ENCODE measurements around the gene PGBD5. TPM values are rescaled to one million over a fixed set of nuclear protein-coding genes. Genes with fewer than 3 reads are reported as not detected.
A peak's percentile ranks its signal among the peaks of the same experiment; 100 is the strongest.

Gene PGBD5
- total and polyA plus RNA-seq, 2 of the 13 experiments (the other 11 are each of a cell fraction or from before 2014, with no cell fraction given), result 0.04 to 0.13 TPM

GRCh38 chr1:230299191-230300006 is 126.7 kb downstream of the PGBD5 start (continued):
- TF ChIP-seq SNAPC5 (CRISPR knock-in tag; IDR thresholded peaks at IDR 0.05; ENCODE audit: borderline replicate concordance), result no peak
- no peak for TF ChIP-seq DNMT3B (CRISPR knock-in tag; conservative IDR thresholded peaks at IDR 0.05)
- TF ChIP-seq PBX2 (CRISPR knock-in tag; IDR thresholded peaks at IDR 0.05), result no peak
- TF ChIP-seq ZNF670 (CRISPR knock-in tag; IDR thresholded peaks at IDR 0.05; ENCODE audit: borderline replicate concordance), result no peak
- TF ChIP-seq ZNF704 (CRISPR knock-in tag; IDR thresholded peaks at IDR 0.05; ENCODE audit: borderline replicate concordance), result no peak
- TF ChIP-seq XBP1 (CRISPR knock-in tag; IDR thresholded peaks at IDR 0.05), result no peak
- no peak for TF ChIP-seq ZNF781 (CRISPR knock-in tag; IDR thresholded peaks at IDR 0.05; ENCODE audit: borderline replicate concordance, not compliant biosample characterization)
- 0 out of 2 replicates have a peak, but pooled peaks have one; percentile 37 for TF ChIP-seq ATF1 (CRISPR knock-in tag; IDR thresholded peaks at IDR 0.05)
- 0 out of 2 replicates have a peak, but pooled peaks have one; percentile 22 for TF ChIP-seq ZNF331 (CRISPR knock-in tag; IDR thresholded peaks at IDR 0.05)
- peak; percentile 49 for TF ChIP-seq GATAD2A (CRISPR knock-in tag; IDR thresholded peaks at IDR 0.05)
- TF ChIP-seq ELF3 (CRISPR knock-in tag; IDR thresholded peaks at IDR 0.05), result peak; percentile 58
- no peak for TF ChIP-seq ATF5 (CRISPR knock-in tag; IDR thresholded peaks at IDR 0.05; ENCODE audit: low read depth)
- 0 out of 2 replicates have a peak, but pooled peaks have one; percentile 29 for TF ChIP-seq KDM6A (CRISPR knock-in tag; IDR thresholded peaks at IDR 0.05; ENCODE audit: low read depth)
- TF ChIP-seq ETV5 (CRISPR knock-in tag; IDR thresholded peaks at IDR 0.05; ENCODE audit: borderline replicate concordance), result peak; percentile 36; the same call in 1 of the 2 replicates
- TF ChIP-seq YEATS4 (CRISPR knock-in tag; IDR thresholded peaks at IDR 0.05; ENCODE audit: borderline replicate concordance), result 0 out of 2 replicates have a peak, but pooled peaks have one; percentile 22
- no peak for TF ChIP-seq KIAA2018 (CRISPR knock-in tag; IDR thresholded peaks at IDR 0.05; ENCODE audit: borderline replicate concordance)
